ENCODE results near the gene SMC1A.

- TF ChIP-seq CTCF (IDR thresholded peaks at IDR 0.05): no peak
- no peak for TF ChIP-seq POLR2A (IDR thresholded peaks at IDR 0.05)
Observed at GRCh38 chrX:53398216-53398615, 24.2 kb downstream of the SMC1A start.
